ENCODE results near the gene NUDT3.

Gene NUDT3

DNA sequence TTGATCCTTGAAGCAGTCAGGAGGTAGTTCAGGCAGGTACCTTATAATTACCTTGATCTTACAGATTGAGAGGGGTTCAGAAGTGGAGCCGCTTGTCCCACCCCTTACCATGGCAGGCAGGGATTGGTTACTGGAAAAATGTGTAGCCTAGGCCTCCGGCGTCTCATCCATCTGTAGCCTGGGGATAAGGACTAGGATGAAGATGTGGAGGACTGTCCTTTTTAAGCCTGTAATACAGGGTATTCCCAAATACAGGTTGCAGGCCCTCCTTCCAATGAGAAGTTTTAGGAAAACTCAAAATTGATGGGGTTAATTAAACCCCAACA is 153.0 kb downstream of the NUDT3 start:
- DNase-seq (ENCODE audit: low read depth in 3 of 3): no peak

DNA sequence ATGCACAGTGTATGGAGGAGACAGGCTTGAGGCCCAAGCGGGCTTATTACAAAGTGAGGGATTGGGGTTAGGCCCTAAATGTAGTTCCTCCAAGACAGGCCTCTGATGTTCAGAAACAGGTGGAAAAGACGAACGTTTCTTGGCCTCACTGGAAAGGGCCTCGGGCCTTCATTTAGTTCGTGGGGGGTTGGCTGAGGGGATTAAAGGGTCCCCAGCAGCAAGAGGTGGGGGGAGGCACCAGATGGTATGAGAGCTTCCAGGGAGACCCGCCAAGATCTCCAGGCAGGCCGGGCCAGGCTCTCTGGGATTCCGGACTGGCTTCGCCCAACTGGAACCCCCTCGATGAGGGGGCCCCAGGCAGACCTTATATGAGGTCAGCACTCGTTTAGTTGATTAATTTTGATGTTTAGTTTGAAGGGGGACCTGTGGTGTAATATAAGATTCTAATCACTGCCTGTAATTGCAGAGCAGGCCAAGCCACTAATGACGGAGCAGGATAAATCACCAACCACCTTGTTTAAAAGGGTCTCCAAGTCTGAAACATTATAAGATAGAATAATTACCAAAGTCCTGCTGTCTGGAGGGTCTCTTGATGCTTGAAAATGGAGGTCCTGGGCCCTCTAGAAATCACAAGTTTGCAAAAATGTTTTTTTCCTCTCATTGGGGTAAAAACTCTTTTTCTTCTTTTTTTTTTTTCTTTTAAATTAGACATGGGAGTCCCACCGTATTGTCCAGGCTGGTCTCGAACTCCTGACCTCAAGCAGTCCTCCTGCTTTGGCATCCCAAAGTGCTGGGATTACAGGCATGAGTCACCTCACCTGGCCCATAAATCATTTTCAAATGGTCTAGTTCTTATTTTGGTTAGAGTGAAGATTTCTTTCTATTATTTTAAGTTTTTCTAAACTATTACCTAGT is 153.6 kb downstream of the NUDT3 start:
- DNase-seq (ENCODE audit: low read depth in 3 of 3): no peak

DNA sequence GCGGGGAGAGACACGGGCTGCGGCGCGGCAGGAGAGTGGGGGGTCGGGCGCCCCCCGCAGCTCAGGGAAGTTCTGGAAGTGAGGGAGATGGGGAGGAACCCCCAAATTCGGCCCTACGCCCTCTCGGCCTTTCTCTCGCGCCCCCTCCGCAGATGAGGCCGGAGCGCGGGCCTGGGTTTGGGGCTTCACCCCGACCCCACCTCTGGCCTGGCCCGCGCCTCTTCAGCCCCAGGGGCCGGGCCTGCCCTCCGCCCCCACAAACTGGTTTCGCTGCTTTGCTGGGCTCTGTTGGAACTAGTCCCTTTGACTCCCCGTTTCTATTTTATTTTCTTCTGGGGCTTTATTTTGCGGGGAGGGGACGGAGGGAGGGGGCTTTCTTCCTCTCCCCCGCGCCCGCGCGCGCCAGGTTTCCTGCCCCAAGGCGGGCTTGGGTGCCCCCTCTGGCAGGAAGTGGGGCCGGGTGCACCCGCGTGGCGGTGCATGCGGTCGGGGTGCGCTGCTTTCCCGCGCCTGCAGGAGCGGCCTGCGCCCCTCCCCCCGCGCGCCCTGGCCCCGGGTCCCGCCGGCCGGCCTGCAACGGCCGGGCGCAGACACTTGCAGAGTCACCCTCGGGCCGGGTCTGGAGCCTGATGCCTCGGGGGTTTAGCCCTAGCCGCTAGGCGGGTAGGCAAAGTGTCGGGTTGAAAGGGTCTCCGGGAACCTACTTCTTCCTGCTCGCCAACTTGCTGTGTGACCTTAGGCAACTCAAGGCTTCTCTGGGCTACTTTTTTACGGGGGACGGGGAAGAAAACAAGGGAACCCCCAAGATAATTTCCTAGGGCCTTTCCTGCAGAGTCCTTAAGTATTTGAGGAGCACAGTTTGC is 154.5 kb downstream of the NUDT3 start:
- DNase-seq (ENCODE audit: low read depth in 3 of 3): peak in 1 of 3 donors; percentile 69

DNA sequence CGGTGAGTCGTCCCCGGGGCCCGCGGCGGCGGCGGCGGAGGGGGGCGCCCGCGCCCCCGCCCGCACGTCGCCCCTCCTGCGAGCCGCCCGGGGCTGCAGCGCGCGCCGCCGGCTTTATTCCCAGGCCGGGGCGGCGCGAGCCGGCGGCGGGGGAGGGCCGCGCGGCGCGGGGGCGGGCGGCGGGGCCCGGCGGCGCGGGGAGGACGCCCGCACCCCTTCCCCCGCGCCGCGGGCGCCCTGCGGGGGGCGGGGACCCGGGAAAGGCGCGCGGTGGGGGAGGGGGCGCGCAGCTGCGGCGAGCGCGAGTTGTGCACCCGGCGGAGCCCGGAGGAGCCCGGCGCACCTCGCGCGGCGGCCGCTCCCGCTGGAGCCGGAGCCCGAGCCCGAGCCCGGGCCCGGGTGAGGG is 155.2 kb downstream of the NUDT3 start:
- DNase-seq (ENCODE audit: low read depth in 3 of 3): no peak

DNA sequence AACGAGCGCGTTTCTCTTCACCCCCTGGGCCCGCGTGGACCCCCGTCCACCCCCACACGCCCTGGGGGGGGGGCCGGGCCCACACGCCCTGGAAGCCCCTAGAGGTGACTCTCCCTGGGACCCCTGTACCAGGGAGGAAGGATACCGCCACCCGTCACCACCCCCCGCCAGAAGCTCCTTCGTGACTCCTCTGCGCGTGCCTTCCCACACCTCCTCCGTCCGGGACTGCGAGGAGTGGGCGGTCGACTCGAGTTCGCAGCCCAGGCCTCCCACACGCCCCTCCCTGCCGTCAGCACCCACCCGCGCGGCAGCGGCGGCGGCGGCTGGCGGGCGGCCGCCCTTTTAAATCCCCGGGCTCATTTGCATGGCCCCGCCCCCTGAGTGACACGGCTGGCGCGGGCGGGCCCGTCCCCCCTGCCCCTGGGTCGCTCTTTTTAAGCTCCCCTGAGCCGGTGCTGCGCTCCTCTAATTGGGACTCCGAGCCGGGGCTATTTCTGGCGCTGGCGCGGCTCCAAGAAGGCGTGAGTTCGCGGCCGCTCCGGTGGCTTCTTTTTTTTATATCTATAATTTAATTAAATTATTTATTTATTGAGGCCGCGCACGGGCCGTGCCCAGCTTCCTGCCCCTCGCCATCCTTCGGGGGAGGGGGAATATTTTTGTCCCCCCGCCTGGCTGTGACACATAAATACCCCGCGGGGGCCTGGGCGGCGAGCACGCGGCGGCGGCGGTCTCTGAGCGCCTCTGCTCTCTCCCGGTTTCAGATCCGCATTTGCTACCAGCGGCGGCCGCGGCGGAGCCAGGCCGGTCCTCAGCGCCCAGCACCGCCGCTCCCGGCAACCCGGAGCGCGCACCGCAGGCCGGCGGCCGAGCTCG is 155.8 kb downstream of the NUDT3 start, which contains the start of gene HMGA1:
TSS of gene HMGA1 (plus strand) at position 431 of the 873 bp plus-strand sequence. CDS start 3,908 bp downstream, outside the sequence.
- DNase-seq (ENCODE audit: low read depth in 3 of 3): peak; percentile 80 to 89 (median 84)

DNA sequence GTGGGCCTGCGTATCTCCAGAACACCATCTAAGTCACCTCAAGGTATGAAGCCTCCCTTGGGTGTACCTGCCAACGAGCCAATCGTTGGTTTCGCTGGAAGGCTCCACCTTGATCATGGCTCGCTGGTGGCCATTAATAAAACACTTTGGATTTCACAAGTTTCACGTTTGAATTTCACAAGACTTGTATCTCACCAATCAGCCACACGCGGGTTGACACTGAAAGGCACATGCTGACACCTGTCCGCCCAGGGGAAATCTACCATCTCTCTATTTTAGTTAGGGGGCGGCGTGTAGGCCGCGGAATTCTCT is 156.4 kb downstream of the NUDT3 start:
- no peak for DNase-seq (ENCODE audit: low read depth in 3 of 3)

DNA sequence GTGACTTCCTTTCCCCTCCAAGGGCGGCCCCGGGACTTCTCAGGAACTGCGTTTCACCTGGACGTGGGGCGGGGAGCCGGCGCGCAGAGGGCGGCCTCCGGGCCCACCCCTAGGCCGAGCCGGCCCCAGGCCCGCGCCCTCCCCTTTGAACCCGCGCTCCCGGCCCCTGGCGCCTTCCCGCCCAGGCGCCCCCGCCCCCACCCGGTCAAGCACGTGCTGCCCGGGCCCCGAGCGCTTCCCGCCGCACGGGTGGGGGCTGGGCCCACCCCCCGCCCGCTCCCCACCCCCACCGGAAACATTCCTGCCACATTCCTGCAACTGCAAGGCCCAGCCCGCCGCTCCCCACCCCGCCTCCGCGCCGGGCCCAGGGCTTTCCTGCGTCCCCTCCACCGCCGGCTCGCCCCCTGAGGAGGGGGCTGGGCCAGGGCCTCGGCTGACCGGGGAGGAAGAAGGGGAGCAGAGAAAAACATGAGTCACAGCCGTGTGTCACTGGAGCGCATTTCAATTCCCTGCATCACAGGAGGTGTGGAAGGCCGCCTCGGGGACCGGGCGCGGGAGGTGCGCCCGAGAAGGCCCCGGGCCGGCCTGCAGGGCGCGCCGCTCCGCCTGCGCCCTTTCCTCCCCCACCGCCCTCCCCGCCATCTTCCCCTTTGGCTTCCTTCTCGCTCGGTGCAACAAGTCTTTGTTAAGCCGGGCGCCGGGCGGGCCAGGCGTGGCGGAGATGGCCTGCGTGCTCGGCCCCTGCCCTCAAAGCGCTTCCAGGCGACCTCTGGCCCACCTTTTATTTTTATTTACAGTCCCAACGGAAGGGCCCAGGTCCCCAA is 156.9 kb downstream of the NUDT3 start:
- peak in 1 of 3 donors; percentile 60 for DNase-seq (ENCODE audit: low read depth in 3 of 3)

DNA sequence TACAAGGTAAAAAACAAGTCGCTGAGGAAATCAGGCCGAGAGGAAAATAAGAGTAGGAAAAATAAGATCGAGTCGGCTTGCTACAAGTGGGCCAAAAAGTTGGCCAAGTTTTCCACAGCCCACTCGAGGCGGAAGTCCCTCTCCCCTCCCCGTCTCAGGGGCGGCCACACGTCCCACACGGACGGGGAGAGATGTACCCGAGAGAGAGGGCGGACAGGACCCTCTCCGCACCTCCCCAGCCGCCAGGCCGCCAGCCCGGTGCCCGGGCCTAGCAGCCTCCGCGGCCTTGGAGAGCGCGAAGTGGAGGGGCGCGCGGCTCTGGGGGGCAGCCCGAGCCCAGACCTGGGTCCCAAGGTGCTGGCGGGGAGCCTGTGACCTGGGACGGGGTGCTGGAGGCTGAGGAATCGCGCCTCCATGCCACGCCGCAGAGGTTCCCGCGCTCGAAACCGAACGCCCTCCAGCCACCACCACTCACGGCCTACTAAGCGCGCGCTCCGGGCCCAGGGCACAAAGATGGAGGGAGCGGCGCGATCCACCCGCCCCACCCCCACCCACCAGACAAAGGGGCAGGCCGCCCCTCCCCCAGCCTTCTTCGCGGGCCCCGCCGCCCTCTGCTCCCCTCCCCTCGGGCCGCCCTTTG is 157.7 kb downstream of the NUDT3 start:
- DNase-seq (ENCODE audit: low read depth in 3 of 3): no peak

DNA sequence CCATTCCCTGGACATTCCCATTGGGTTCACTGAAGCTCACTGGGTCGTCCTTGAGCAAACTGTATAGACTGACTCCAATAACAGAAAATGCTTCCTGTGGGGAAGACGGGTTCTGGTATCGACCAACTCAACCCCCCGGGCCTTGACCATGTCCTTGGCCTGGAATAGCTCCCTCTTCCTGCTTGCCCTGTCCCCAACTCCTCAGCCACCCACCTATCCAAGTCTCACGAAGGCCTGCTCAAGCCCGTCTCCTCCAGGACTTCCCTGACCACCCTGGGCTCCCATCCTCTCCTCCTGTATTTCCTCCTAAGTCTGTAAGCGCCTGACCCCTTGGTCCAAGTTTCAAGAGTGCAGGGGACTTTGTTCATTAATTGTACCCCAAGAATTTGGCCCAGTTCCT is 158.6 kb downstream of the NUDT3 start:
- DNase-seq (ENCODE audit: low read depth in 3 of 3): no peak

DNA sequence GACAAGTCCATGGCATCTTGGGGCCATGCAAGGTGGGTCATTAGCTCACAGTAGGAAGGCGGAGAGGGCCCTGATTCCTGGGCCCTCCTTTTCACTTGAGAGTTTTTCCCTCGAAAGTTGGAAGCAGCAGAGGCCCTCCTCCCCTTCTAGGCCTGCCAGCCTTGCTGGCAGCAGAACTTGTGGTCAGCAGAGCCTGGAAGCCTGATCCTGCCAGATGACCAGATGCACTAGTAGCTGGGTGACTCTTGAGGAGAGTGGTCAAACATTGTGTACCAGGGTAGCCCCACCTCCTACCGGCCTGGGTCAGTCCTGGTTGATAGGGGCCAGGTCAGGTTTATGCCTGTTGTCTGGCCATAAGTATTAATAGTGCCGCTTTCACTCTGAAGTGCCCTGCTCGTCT is 159.6 kb downstream of the NUDT3 start:
- DNase-seq (ENCODE audit: low read depth in 3 of 3): no peak

DNA sequence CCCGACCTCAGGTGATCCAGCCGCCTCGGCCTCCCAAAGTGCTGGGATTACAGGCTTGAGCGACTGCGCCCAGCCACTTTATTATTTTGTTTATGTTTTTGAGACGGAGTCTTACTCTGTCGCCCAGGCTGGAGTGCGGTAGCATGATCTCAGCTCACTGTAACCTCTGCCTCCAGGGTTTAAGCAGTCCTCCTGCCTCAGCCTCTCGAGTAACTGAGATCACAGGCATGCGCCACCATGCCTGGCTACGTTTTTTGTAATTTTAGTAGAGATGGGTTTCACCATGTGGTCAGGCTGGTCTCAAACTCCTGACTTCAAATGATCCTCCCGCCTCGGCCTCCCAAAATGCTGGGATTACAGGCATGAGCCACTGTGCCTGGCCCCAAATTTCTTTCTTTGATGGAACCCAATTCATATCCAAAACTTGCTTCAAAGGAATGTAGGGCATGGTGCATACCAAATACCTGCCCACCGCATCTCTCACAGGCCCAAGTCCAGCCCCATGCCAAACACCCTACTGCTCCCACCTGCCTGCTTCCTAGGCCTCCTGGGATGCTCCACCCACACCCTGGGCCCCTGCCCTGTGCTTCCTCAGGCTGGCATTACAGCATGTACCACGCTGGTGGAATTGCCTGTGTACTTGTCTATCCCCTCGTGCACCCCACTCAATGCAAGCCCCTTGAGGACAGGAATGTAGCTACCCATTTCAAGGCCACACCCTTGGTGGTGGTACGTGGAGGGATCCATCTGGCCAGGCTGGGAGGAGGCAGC is 160.7 kb downstream of the NUDT3 start:
- DNase-seq (ENCODE audit: low read depth in 3 of 3): no peak

DNA sequence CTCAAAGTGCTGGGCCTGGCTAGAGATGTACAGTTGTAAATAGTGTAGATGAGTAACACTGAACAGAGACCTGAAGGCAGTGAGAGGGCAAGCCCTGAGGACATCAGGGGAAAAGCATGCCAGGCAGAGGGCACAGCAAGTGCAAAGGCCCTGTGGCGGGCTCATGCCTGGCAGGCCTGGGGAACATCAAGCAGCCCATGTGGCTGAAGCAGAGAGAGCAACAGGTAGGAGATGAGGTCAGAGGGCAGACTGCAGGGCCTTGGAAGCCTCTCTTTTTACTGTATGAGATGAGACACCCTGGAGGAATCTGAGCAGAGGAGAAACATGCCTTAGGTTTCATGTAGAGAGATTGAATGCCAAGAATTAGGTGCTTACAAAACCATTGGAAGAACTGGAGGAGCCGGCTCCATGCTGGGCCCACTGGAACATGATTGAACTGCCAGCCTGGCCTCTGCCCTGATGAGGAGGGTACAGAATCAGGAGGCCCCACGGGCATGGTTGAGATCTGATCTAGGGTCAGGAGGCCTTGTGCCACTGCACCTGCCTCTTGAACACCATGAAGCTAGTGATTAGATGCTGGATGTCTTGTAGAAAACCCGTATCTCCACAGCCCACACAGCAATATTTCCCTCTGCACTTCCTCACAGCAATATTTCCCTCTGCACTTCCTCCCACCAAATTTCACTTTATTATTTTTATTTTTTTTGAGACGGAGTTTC is 161.7 kb downstream of the NUDT3 start:
- no peak for DNase-seq (ENCODE audit: low read depth in 3 of 3)

DNA sequence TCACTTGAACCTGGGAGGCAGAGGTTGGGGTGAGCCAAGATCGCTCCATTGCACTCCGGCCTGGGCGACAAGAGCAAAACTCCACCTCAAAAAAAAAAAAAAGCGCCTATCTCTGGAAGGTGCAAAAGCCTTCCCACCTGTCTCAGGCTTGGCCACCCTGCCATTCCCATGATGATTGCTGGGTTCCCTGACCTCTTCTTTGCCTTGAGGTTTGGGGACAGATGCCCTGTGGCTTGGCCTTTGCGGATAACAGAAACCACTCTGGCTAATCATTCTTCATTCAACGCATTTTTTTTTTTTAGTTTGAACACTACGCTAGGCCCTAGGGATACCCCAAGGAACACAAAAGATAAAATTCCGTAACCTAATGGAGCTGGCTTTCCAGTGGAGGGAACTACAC is 162.6 kb downstream of the NUDT3 start:
- no peak for DNase-seq (ENCODE audit: low read depth in 3 of 3)
